Measurements from ENCODE around the gene PRR12. TPM values are rescaled to one million over a fixed set of nuclear protein-coding genes. Genes with fewer than 3 reads are reported as not detected.

The PRR12 gene
- polyA plus RNA-seq, 1 donor, result 19.1 TPM

GRCh38 chr19:49646586-49646985 lies 55.6 kb downstream of the PRR12 start:
- peaks cover 6% of the 10 kb centered on the region for H3K4me1 ChIP-seq (ENCODE audit: control insufficient read depth, insufficient read depth, low read length)
- H3K27me3 ChIP-seq (ENCODE audit: control insufficient read depth, insufficient read depth, low read length), result no peaks in the 10 kb centered on the region
- 90% methylated on average over 2 of the region's 17 CpGs for WGBS (ENCODE audit: insufficient coverage, low lambda C conversion rate)
- H3K4me3 ChIP-seq (ENCODE audit: low read length), result no peak overlapping the region
- peaks cover 58% of the 10 kb centered on the region for H3K36me3 ChIP-seq (ENCODE audit: control insufficient read depth, insufficient read depth, low read length)
- H3K9me3 ChIP-seq (ENCODE audit: control insufficient read depth, low read depth, low read length), result no peaks in the 10 kb centered on the region
- no peak for DNase-seq
- H3K27ac ChIP-seq (ENCODE audit: low read length), result no peak overlapping the region

- Histone ChIP-seq H3K36me3 (ENCODE audit: control insufficient read depth, insufficient read depth, low read length) (peaks cover 79% of the 10 kb centered on the region), H3K4me3 (ENCODE audit: low read length) (no peak overlapping the region), H3K27ac (ENCODE audit: low read length) (no peak overlapping the region), H3K9me3 (ENCODE audit: control insufficient read depth, low read depth, low read length) (peaks cover 4% of the 10 kb centered on the region), H3K27me3 (ENCODE audit: control insufficient read depth, insufficient read depth, low read length) (no peaks in the 10 kb centered on the region), H3K4me1 (ENCODE audit: control insufficient read depth, insufficient read depth, low read length) (no peaks in the 10 kb centered on the region)
- no CpG with 5 or more reads among the region's 72 CpGs for WGBS (ENCODE audit: insufficient coverage, low lambda C conversion rate)
- DNase-seq, result no peak
Measured at GRCh38 chr19:49651029-49651819, 60.2 kb downstream of the PRR12 start.

GRCh38 chr19:49651820-49652550 lies 61.0 kb downstream of the PRR12 start:
- WGBS (ENCODE audit: insufficient coverage, low lambda C conversion rate), result 100% methylated on average over 5 of the region's 110 CpGs
- no peak for DNase-seq
- H3K36me3 ChIP-seq (ENCODE audit: control insufficient read depth, insufficient read depth, low read length), result peaks cover 79% of the 10 kb centered on the region
- H3K9me3 ChIP-seq (ENCODE audit: control insufficient read depth, low read depth, low read length), result peaks cover 4% of the 10 kb centered on the region
- H3K4me3 ChIP-seq (ENCODE audit: low read length), result no peak overlapping the region
- no peaks in the 10 kb centered on the region for H3K4me1 ChIP-seq (ENCODE audit: control insufficient read depth, insufficient read depth, low read length)
- no peak overlapping the region for H3K27ac ChIP-seq (ENCODE audit: low read length)
- H3K27me3 ChIP-seq (ENCODE audit: control insufficient read depth, insufficient read depth, low read length), result no peaks in the 10 kb centered on the region

GRCh38 chr19:49652551-49653465 lies 61.8 kb downstream of the PRR12 start:
- Histone ChIP-seq H3K4me1 (ENCODE audit: control insufficient read depth, insufficient read depth, low read length) (no peaks in the 10 kb centered on the region), H3K27ac (ENCODE audit: low read length) (no peak overlapping the region), H3K4me3 (ENCODE audit: low read length) (no peak overlapping the region), H3K9me3 (ENCODE audit: control insufficient read depth, low read depth, low read length) (peaks cover 4% of the 10 kb centered on the region), H3K27me3 (ENCODE audit: control insufficient read depth, insufficient read depth, low read length) (no peaks in the 10 kb centered on the region), H3K36me3 (ENCODE audit: control insufficient read depth, insufficient read depth, low read length) (peaks cover 77% of the 10 kb centered on the region)
- DNase-seq, result no peak
- no CpG with 5 or more reads among the region's 58 CpGs for WGBS (ENCODE audit: insufficient coverage, low lambda C conversion rate)

- no peak overlapping the region for H3K27ac ChIP-seq (ENCODE audit: low read length)
- peaks cover 80% of the 10 kb centered on the region for H3K36me3 ChIP-seq (ENCODE audit: control insufficient read depth, insufficient read depth, low read length)
- H3K9me3 ChIP-seq (ENCODE audit: control insufficient read depth, low read depth, low read length), result peaks cover 4% of the 10 kb centered on the region
- no peak for DNase-seq
- no peaks in the 10 kb centered on the region for H3K4me1 ChIP-seq (ENCODE audit: control insufficient read depth, insufficient read depth, low read length)
- no peaks in the 10 kb centered on the region for H3K27me3 ChIP-seq (ENCODE audit: control insufficient read depth, insufficient read depth, low read length)
- no CpG with 5 or more reads among the region's 13 CpGs for WGBS (ENCODE audit: insufficient coverage, low lambda C conversion rate)
- no peak overlapping the region for H3K4me3 ChIP-seq (ENCODE audit: low read length)
Measured at GRCh38 chr19:49653466-49653806, 62.5 kb downstream of the PRR12 start.

- H3K27ac ChIP-seq (ENCODE audit: low read length), result no peak overlapping the region
- H3K4me1 ChIP-seq (ENCODE audit: control insufficient read depth, insufficient read depth, low read length), result no peaks in the 10 kb centered on the region
- WGBS (ENCODE audit: insufficient coverage, low lambda C conversion rate), result no CpG with 5 or more reads among the region's 10 CpGs
- DNase-seq, result no peak
- no peak overlapping the region for H3K4me3 ChIP-seq (ENCODE audit: low read length)
- no peaks in the 10 kb centered on the region for H3K27me3 ChIP-seq (ENCODE audit: control insufficient read depth, insufficient read depth, low read length)
- peaks cover 85% of the 10 kb centered on the region for H3K36me3 ChIP-seq (ENCODE audit: control insufficient read depth, insufficient read depth, low read length)
- peaks cover 4% of the 10 kb centered on the region for H3K9me3 ChIP-seq (ENCODE audit: control insufficient read depth, low read depth, low read length)
Measured at GRCh38 chr19:49654581-49654980, 63.6 kb downstream of the PRR12 start.

- WGBS (ENCODE audit: insufficient coverage, low lambda C conversion rate), result 80% methylated on average over 3 of the region's 23 CpGs
- DNase-seq, result no peak
- H3K36me3 ChIP-seq (ENCODE audit: control insufficient read depth, insufficient read depth, low read length), result peaks cover 86% of the 10 kb centered on the region
- H3K27me3 ChIP-seq (ENCODE audit: control insufficient read depth, insufficient read depth, low read length), result no peaks in the 10 kb centered on the region
- H3K4me1 ChIP-seq (ENCODE audit: control insufficient read depth, insufficient read depth, low read length), result no peaks in the 10 kb centered on the region
- H3K27ac ChIP-seq (ENCODE audit: low read length), result no peak overlapping the region
- no peak overlapping the region for H3K4me3 ChIP-seq (ENCODE audit: low read length)
- H3K9me3 ChIP-seq (ENCODE audit: control insufficient read depth, low read depth, low read length), result peaks cover 4% of the 10 kb centered on the region
Measured at GRCh38 chr19:49655570-49656455, 64.8 kb downstream of the PRR12 start.

GRCh38 chr19:49656456-49657109 lies 65.6 kb downstream of the PRR12 start:
- DNase-seq, result no peak

GRCh38 chr19:49657493-49658138 lies 66.6 kb downstream of the PRR12 start:
- WGBS (ENCODE audit: insufficient coverage, low lambda C conversion rate), result no CpG with 5 or more reads among the region's 22 CpGs
- Histone ChIP-seq H3K4me1 (ENCODE audit: control insufficient read depth, insufficient read depth, low read length) (no peaks in the 10 kb centered on the region), H3K36me3 (ENCODE audit: control insufficient read depth, insufficient read depth, low read length) (peaks cover 95% of the 10 kb centered on the region), H3K9me3 (ENCODE audit: control insufficient read depth, low read depth, low read length) (no peaks in the 10 kb centered on the region), H3K27ac (ENCODE audit: low read length) (no peak overlapping the region), H3K4me3 (ENCODE audit: low read length) (no peak overlapping the region), H3K27me3 (ENCODE audit: control insufficient read depth, insufficient read depth, low read length) (no peaks in the 10 kb centered on the region)
- DNase-seq, result no peak

More at GRCh38 chr19:49656456-49657109, 65.6 kb downstream of the PRR12 start:
- Histone ChIP-seq H3K4me3 (ENCODE audit: low read length) (no peak overlapping the region), H3K4me1 (ENCODE audit: control insufficient read depth, insufficient read depth, low read length) (no peaks in the 10 kb centered on the region), H3K27me3 (ENCODE audit: control insufficient read depth, insufficient read depth, low read length) (no peaks in the 10 kb centered on the region), H3K9me3 (ENCODE audit: control insufficient read depth, low read depth, low read length) (peaks cover 4% of the 10 kb centered on the region), H3K27ac (ENCODE audit: low read length) (no peak overlapping the region), H3K36me3 (ENCODE audit: control insufficient read depth, insufficient read depth, low read length) (peaks cover 89% of the 10 kb centered on the region)
- 100% methylated on average over 1 of the region's 17 CpGs for WGBS (ENCODE audit: insufficient coverage, low lambda C conversion rate)
